HG03025 (cell line): ENCODE measurements around the gene BPIFB1.

Experiments used
- ATAC-seq: cut with Tn5 transposase; IDR thresholded peaks from one replicate; pipeline ENCODE4 v1.9.1; 2021; ENCODE audit warnings: mild to moderate bottlenecking, moderate library complexity; ENCODE audit not compliant: unreplicated experiment, low FRiP score

BPIFB1 gene, protein sequence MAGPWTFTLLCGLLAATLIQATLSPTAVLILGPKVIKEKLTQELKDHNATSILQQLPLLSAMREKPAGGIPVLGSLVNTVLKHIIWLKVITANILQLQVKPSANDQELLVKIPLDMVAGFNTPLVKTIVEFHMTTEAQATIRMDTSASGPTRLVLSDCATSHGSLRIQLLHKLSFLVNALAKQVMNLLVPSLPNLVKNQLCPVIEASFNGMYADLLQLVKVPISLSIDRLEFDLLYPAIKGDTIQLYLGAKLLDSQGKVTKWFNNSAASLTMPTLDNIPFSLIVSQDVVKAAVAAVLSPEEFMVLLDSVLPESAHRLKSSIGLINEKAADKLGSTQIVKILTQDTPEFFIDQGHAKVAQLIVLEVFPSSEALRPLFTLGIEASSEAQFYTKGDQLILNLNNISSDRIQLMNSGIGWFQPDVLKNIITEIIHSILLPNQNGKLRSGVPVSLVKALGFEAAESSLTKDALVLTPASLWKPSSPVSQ

DNA sequence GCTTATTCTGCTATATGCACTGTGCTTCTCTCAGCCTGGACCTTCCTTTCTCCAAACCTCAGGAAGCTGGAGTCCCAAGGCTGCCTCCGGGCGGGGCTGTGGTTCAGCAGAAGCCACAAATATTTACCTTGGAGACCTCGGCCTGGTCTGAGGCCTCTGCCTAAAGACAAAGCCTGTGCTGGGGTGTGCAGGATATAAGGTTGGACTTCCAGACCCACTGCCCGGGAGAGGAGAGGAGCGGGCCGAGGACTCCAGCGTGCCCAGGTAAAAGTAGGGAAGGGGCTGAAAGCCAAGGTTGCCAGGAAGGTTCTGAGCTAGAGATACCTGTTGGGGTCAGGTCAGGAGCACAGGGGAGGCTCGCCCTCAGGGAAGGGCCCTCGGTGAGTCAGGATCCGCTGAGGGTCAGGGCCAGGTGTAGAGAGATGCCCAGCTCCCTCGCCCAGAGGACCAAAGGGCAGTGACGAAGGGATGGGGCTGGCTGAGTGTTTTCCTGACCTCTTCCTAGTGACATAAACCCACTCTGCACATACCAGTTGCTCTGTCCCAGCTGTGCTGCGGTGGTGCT is at the start of gene BPIFB1:
Gene BPIFB1, plus strand, starts transcription at position 224 of the 565 bp plus-strand sequence. CDS start 2,860 bp downstream, outside the sequence.
- ATAC-seq: no peak

DNA sequence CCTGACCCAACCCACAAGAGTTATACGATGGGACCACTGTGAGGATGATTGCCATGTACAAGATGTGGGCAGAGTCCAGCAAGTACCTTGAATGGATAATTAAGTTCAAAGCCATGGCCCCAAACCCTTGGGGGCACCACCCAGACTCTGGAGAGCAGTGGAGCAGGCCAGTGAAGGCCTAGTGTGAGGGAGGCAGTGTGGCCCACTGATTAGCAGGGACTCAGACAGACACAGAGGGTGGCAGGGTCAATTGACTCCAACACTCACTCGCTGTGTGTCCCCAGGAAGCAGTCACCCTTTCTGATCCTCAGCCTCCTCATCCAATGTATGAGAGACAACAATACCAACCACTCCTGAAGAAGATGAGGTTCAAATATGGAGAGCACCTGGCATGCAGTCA is 49.0 kb upstream of the BPIFB1 start:
- no peak for ATAC-seq

DNA sequence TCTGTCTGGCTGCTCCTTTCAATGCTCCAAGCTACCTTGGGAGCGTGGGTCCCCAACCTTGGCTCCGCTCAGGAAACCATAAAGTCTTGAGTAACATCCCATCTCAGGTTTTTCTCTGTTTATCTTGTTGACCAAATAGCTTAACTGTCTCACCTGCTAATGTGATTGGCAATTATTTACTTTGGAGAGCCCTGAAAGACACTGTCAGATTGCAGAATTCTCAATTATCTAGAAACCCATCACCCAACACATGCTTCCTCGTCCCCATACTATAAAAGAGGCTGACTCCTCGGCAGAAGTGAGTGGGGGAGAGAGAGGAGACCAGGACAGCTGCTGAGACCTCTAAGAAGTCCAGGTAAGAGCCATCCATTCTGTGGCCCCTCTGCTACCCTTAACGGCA is 47.3 kb upstream of the BPIFB1 start, which contains the start of gene BPIFA1:
Gene BPIFA1, plus strand, starts transcription at position 301 of the 400 bp plus-strand sequence. CDS start 1,716 bp downstream, outside the sequence.
- no peak for ATAC-seq

DNA sequence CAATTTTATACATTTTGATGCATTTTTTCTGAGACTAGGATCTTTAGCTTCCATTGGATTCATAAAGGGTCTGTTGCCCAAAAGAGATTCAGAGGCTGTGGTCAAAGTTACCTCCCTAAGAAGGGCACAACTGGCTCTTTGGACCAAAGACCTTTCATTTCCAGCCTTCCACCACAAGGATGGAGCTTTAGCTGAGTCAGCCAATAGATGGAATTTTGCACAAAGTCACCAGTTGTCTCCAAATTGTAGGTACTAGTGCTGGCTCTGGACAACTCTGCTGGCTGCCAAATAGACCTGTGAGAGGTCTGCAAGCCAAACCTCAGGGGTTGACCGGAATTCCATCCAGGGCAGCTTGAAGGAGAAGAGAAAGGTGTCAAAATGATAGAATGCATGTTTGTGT is 46.7 kb upstream of the BPIFB1 start:
- no peak for ATAC-seq

DNA sequence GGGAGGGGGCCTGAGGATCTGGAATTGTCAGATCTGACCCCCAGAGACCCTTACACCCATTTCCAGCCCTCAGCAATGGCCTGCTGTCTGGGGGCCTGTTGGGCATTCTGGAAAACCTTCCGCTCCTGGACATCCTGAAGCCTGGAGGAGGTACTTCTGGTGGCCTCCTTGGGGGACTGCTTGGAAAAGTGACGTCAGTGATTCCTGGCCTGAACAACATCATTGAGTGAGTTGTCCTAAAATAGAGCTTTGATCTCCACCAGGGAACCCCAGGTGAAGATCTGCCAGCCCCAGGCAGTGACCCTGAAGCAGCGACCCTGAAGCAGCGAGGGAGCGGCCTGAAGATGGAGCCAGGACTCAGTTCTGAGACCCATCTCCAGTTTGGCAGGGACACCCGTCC is 45.0 kb upstream of the BPIFB1 start:
- ATAC-seq: no peak

DNA sequence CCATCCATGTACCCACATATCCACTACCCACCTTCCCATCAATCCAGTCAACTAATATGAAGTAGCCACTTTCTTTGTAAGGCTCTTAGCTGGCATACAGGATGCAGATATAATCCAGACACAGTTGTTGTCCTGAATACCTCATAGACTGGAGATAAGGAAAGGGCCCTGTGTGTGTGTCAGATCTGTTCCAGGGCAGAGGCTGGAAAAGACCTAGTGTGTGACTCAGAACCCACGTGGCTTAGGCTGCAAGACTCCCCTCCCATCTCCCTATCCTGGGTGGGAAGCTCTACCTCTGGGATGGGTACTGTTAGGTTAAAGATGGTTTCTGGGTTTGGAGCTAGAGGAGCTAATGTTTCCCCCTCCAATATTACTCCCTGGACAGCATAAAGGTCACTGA is 43.6 kb upstream of the BPIFB1 start:
- ATAC-seq: no peak

DNA sequence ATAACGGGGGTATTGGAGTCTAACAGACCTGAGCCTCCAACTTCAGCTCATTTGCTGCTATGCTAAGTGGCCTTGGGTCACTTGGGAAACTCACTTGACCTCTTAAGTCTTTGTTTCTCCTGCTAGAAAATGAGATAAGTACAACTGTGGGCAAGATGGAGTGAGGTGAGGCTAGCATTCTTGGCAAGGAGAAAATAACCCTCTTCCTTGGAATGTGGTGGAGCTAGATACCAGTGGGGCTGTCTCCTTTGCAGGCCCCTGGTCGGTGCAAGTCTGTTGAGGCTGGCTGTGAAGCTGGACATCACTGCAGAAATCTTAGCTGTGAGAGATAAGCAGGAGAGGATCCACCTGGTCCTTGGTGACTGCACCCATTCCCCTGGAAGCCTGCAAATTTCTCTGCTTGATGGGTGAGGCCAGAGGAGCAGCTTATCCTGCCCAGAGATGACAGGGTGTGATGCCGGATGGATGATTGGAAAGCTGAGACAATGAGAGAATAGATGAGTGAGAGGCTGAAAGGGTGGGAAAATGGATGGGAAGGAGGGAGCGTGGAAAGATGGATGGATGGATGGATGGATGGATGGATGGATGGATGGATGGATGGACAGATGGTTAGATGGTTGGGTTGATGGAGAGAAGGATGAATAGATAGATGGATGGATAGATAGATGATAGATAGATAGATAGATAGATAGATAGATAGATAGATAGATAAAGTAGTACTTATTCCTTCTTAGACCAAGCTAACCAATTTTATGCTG is 42.9 kb upstream of the BPIFB1 start:
- no peak for ATAC-seq

DNA sequence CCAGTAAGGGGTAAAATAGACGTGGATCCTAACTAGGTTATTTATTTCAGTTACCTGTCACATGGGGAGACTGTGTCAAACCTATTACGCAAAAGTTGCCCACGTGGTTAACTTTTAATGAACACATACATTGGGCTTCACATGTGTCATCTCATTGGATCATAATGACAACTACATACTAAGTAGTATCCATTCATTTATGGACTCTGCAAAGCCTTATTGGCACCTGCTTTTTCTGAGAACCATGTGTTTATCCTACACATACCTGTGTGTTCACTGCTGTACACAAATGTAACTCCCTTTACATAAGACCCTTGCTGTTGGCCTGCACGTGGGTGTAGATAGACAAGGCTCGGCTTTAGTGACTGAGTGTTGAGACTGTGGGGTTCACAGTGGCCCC is 42.1 kb upstream of the BPIFB1 start:
- no peak for ATAC-seq

DNA sequence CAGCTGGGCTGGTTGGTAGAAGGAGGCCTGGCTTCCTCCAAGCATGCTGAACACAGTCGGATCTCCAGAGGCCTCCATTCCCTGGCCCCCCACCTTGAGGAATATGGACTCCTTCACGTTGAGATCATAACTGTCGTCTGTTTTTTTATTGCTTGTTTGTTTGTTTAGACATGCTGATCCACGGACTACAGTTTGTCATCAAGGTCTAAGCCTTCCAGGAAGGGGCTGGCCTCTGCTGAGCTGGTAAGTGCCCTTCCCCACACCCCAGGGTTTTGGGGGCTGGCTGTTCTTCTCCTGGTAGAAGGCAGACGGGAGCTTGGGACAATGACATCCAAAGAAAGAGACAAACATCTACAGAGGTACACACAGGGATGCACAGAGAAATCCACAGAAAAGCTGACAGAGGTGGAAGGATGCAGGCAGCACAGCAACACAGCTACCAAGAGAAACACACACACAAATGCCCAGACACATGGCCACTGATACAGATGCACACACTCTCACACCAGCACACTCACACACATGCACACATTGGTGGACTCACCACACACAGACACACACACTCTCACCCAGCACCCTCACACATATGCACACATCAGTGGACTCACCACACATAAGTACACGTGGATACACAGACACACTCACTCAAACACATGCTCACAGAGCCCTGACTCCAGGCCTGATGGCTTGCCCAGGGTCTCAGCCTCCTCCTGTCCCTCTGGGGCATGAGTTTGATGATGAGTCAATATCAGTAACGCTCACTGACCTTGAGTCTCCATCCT is 40.5 kb upstream of the BPIFB1 start:
- no peak for ATAC-seq

DNA sequence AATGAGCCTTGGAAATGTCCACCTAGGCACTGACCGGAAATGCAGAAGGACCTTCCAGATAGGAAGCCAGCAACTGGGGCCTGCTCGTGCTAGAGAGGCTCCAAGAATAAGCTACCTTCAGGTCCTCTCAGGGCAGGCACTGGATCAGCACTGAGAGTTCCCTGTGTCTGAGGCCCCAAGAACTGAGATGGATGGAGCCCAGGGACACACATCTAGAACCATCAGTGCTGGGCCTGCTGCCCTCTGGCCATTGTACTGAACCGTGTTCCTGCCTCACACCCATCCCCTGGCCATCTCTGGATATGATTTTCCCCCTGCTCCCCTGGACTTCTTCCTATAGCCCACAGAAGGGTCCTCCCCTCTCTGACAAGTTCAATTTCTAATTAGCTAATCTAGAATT is 36.9 kb upstream of the BPIFB1 start:
- ATAC-seq: no peak

DNA sequence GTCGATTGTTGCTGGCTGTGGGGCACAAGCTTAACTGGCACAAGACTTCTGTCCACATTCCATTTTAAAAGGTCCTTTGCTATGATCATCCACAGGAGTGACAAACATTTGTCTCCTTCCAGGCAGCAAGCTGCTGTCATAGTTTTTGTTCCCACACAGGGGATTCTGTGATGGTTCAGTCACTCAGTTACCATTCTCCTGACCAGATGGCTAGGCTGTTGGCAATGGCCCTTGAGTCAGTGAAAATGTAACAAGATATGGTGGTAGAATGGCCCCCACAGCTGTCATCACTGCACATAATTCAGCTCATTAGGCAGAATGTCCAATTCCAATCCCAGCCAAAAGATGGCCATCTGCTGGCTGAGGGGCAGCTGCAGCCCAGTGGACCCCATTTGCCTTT is 33.6 kb upstream of the BPIFB1 start:
- ATAC-seq: no peak

DNA sequence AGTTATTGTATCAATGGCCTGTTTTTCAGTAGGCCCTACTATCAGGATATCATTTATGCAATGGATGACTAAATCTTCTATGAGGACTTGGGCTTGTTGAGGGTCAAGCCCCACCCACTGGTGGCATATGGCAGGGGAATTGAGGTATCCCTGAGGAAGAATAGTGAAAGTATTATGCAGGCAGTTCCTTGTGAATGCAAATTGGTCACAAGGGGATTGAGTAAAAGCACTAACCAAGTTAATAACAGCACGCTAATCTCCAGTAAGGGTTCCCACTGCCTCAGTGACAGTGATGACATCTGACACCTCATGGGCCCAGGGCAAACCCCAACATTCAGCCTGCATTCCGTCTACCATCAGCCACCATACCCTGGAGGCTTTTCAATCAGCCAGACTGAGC is 32.3 kb upstream of the BPIFB1 start:
- no peak for ATAC-seq

DNA sequence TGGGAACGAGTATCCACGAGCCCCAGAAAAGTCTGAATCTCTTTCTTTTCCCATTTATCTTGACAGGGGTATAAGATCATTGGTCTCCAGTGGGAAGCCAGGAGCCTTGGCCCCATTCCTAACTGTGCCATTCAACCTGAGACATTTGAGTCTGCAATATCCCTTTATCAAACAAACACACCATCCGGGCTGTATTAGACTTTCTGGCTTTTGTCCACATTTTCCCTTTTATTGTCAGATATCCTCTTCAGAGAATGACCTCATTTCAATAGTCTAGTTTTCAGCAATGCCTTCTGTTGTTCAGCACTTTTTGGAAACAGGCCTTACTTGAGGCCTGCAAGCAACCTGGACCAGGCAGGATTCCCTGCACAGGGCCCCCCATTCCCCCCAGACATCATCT is 31.5 kb upstream of the BPIFB1 start:
- ATAC-seq: no peak

DNA sequence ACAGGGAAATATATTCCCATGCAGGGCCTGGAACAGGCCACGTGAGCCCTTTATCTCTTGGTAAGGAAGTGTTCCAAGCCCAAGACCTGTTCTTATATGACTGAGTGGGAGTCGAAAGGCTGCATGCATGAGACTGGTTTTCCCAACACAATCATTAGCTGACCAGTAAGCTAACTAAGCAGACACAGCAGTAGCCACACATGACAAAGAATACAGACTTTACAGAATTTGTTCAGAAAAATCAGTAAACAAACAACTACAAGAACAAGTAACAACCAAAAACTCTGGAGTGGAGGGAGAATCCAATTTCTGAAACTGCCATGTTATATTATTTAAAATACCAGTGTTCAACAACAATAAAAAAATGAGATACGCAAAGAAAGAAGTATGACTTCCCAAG is 30.6 kb upstream of the BPIFB1 start:
- ATAC-seq: no peak

DNA sequence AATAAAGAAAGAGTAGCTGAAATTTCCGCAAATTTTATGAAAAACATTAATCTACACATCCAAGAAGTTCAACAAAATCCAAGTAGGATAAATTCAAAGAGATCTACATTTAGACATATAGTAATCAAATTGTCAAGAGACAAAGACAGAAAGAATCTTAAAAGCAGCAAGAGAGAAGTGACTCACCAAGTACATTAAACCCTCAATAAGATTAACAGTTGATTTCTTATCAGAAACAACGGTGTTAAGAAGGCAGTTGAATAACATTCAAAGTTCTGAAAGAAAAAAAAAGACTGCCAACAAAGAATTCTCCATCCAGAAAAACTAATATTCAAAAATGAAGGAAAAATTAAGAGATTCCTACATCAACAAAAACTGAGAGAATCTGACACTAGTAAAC is 28.0 kb upstream of the BPIFB1 start:
- ATAC-seq: no peak

DNA sequence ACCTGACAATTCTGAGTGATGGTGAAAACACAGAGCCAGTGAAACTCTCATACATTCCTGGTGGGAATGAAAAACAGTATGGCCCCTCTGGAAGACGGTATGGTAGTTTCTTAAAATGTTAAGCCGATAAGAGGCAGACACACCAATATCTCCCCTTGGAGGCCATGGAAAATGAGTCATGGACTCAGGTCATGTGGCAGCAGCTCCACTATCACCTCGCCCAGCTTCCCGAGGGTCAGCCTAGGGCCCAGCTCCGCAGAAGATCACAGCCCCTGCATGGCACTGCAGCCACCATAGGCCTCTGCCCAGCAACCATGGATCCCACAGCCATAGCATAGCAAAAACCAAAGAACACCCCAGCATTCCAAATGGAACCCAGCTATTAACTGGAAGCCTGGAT is 25.8 kb upstream of the BPIFB1 start:
- no peak for ATAC-seq

DNA sequence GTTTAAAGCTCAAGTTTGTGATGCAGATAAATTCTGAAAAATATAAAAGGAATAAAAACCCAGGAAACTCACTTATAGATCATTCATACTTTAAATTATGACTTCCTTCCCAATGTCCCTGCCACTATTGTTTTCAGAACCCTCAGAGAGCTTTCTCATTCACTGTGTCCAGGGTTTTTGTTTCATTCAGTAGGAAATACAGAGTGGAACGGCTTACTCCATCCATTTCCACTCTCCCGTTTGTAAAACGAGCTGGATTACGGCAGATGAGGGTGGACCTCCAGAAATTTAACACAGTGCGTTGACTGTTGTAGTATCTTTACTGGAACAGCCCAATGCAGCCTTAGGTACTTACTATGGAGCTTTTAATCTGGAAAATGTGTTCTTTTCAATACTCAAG is 23.6 kb upstream of the BPIFB1 start:
- no peak for ATAC-seq

DNA sequence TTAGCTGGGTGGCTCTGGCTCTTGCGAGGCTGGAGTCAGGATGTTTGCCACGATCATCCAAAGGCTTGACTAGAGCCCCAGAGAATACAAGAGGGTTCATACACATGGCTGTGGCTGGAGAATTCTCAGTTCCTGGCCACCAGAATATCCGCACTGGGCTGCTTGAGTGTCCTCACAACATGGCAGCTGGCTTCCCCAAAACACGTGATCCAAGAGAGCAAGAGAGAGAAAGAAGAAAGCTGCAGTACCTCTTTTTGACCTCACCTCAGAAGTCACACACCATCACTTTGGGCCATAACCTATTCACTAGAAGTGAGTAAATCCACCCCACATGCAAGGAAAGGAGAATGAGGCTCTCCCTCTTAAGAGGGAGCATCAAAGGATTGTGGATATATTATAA is 21.5 kb upstream of the BPIFB1 start:
- ATAC-seq: no peak

DNA sequence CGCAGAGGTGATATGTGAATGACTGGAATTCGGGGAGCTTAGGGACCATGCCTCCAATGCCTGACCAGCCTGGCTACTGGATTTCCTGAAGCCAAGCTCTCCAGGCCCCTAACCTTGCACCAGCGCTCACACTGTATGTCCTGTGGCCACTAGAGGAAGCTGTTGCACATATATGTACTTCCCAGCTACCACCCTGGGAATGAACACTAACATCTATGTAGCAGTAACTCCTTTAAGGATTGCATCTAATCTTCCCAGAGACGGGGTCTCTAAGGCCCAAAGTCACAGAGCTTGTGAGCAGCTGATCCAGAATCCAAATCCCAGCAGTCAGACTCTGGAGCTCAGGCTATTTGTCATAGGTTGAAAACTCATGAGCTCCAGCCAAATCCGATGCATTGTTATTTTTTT is 20.4 kb upstream of the BPIFB1 start:
- ATAC-seq: no peak

DNA sequence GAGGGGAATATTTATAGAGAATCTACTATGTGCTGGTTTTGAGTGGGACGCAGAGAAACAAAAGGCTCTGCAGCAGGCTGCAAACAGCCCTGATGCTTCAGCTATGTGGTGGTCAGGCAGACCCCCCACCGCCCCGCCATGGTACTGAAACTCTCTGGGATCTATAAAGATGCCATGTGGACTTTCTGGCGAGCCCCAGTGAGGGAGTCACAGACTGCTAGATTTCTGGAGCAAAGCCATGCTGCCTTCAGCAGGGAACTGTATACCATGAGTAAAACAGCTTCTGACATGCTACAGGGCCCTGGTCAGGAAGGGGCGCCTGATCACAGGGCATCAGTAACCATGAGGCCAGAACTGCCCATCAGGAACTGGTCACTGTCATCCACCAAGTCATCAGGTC is 19.2 kb upstream of the BPIFB1 start:
- no peak for ATAC-seq

DNA sequence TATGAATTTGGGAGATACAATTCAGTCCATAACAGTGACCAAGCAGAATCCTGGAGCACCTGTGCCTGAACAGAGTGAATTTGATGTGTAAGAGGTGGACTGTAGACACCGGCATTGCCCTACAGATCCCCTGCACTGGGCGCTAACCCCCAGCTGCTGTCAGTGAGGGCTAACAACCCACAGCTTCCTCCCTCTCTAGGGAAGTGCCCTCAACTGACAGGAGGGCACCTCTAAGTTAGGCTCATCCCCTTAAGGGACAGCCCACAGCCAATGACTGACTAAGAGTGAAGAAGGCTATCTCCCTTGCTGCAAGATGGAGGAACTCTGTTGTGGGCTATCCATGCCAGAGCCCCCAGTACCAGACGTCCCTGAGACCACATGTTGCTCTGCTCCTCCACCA is 15.3 kb upstream of the BPIFB1 start:
- ATAC-seq: no peak
